CD4-positive, alpha-beta T cell treated with Interleukin-10 for 1 hour (primary cell): Measurements from ENCODE around the gene BCAR1.
"Not testable (repeated sequence)": the region's sequence is repeated elsewhere in the genome, so short reads cannot be mapped to it uniquely, and the experiment has no call there.

ENCODE experiments used
- DNase-seq: peaks from one replicate; pipeline ENCODE4 v3.0.0-alpha.2; 2020

Gene BCAR1

DNA sequence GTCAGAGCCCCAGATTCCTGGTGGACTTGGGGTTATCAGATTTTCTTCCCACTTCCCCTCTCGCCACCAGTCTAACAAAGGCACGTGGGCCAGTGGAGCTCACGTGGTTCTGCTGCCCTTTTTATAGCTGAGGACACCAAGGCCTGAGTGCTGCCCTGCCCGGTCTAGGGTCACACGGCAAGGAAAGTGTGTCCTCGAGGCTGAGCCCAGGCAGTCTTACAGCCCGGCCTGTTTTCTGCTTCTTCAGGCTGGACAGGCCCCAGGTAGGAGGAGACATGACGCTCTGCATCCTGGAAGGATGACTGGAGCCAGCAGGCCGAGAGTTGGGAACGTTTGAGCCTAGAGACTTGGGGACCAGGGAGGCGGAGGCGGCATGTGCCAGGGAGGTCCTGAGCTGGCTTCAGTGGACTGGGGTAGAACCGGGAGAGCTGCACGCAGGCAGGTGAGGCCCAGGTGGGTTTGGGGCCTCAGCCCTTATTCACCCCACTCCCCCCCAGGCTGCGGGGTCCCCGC lies 29.1 kb downstream of the BCAR1 start:
- no peak for DNase-seq

DNA sequence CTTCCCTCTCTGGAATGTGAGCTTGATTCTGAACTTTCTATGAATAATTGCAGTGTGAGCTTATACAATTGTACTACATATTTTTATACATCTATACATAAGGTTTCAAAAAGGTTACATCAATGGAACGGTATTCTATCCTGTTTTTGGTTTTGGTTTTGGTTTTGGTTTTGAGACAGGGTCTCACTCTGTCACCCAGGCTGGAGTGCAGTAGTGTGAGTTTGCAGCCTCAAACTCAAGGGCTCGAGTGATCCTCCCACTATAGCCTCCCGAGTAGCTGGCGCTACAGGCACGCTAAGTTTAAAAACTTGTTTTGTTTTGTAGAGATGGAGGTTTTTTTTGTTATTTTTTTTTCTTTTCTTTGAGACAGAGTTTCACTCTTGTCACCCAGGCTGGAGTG lies 31.6 kb downstream of the BCAR1 start:
- peak; percentile 22 for DNase-seq

DNA sequence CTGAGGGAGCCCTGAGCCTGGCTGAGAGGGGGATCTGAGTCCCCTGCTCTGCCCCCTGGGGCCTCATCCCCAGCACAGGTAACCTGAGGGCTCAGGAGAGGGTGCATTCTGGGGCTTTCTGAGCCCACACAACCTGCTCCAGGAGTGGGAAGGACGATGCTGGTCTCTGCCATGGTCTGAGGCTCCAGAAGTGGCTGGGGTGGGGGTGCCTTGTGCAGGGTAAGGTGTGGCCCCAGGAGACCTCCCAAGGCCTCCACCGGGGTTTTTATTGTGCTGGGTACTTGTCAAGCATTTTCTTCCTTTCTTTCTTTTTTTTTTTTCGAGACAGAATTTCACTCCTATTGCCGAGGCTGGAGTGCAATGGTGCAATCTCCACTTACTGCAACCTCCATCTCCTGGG lies 32.3 kb downstream of the BCAR1 start:
- no peak for DNase-seq

DNA sequence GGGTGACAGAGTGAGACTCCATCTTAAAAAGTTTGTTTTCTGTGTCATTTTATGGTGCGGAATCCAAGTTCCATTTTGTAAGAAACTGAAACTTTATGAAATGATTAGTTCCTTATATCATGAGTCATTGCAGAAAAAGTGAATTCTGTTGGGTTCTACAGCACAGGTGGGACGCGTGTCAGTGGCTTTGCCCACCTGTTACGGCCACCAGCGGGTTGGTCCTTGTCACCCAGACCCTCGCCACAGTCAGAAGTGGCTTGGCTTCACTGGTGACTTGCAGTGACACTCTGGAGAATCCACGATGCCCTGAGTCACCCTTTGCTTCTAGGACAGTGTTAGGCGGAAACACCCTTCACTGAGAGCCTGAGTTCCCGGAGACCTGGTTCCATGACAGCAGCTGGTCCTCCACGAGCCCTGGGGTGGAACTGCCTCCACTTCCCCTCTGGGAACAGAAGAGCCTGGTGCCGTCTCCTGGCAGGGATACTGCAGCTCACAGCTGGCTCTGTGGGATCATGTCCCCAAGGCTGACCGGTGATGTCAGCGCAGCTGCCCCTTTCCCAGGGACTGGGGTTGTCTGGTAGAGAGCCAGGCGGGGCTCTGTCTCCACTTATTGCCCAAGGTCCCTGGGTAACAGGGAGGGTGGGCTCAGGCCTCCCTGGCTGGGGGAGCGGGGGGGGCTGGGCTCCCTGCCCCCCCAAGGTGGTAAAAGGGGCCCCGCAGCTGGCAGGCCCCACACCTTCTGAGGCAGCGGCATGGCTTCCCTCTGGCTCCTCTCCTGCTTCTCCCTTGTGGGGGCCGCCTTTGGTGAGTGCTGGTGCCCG lies 33.0 kb downstream of the BCAR1 start, which contains the start of gene CTRB1:
Gene CTRB1 (plus strand): TSS at position 733 of the 821 bp plus-strand sequence. CDS start 20 bp downstream, at position 753.
- DNase-seq: no peak

DNA sequence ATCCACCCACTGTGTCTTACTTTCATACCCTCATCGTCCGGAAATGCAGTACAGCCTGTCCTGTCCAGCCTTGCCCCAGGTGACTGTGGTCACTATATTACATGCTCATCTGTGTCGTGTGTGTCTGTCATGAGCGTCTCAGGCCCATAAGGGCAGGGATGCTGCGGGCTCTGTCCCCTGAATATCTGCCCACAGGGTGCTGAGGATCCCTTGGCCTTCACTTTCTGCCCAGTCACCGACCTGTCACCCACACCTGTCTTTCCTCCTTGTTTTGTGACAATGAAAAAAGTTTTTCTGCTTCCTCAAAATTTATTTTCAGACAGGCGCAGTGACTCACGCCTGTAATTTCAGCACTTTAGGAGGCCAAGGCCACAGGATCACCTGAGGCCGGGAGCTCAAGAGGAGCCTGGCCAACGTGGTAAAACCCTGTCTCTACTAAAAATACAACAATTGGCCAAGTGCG lies 34.0 kb downstream of the BCAR1 start:
- no peak for DNase-seq

DNA sequence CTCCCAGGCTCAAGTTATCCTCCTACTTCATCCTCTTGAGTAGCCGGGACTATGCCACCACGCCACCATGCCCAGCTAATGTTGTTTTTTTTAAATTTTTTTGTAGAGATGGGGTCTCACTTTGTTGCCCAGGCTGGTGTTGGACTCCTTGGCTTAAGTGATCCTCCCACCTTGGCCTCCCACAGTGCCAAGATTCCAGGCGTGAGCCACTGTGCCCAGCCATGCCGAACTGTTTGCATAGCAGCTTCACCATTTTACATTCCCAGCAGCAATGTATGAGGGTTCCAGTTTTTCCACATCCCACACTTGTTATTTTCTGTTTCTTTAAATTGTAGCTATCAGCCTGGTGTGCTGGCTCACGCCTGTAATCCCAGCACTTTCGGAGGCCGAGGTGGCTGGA lies 34.8 kb downstream of the BCAR1 start:
- DNase-seq: no peak

DNA sequence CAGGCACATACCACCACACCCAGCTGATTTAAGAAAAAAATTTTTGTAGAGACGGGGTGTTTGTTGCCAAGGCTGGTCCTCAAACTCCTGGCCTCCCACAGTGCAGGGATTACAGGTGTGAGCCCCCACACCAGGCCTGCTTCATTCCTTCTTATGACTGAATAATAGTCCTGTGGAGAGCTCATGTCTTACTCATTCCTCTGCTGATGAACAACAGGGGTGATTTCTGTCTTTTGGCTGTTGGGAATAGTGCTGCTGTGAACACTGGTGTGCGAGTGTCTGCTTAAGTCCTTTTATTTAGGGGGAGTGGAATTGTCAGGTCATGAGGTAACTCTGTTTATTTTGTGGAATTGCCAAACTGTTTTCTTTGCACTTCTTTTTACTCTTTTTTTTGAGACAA lies 35.3 kb downstream of the BCAR1 start:
- no peak for DNase-seq

DNA sequence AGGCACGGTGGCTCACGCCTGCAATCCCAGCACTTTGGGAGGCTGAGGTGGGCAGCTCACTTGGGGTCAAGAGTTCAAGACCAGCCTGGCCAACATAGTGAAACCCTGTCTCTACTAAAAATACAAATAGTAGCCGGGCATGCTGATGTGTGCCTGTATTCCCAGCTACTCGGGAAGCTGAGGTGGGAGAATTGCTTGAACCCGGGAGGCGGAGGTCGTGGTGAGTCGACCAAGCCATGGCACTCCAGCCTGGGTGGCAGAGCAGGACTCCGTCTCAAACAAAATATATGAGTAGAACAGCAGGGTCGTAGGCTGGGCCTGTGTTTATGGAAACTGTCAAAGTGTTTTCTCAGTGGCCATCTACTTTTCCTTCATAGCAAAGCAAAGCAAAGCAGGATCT lies 40.1 kb downstream of the BCAR1 start:
- DNase-seq: not testable (repeated sequence)

DNA sequence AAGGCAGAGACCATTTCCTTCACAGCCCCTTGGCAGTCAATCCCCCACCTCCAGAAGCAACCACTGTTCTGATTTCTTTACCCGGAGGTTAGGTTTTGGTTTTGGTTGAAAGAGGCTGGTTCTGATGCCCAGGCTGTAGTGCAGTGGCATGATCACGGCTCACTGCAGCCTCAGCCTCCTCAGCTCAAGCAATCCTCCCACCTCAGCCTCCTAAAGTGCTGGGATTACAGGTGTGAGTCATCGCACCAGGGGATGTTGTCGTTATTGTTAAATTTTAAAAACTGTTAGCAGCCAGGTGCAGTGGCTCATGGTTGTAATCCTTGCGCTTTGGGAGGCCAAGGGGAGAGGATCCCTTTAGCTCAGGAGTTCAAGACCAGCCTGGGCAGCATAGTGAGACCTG lies 41.5 kb downstream of the BCAR1 start:
- no peak for DNase-seq

DNA sequence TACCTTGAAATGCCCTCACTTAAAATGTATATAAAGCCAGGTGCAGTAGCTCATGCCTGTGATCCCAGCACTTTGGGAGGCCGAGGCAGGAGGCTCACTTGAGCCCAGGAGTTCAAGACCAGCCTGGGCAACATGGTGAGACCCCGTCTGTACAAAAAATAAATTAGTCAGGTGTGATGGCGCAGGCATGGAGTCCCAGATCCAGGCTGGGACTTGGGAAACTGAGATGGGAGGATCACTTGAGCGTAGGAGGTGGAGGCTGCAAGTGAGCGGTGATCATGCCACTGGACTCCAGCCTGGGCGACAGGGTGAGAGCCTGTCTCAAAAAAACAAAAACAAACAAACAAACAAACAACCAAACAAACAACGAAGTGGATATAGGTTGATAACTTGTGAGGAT lies 41.9 kb downstream of the BCAR1 start:
- not testable (repeated sequence) for DNase-seq

DNA sequence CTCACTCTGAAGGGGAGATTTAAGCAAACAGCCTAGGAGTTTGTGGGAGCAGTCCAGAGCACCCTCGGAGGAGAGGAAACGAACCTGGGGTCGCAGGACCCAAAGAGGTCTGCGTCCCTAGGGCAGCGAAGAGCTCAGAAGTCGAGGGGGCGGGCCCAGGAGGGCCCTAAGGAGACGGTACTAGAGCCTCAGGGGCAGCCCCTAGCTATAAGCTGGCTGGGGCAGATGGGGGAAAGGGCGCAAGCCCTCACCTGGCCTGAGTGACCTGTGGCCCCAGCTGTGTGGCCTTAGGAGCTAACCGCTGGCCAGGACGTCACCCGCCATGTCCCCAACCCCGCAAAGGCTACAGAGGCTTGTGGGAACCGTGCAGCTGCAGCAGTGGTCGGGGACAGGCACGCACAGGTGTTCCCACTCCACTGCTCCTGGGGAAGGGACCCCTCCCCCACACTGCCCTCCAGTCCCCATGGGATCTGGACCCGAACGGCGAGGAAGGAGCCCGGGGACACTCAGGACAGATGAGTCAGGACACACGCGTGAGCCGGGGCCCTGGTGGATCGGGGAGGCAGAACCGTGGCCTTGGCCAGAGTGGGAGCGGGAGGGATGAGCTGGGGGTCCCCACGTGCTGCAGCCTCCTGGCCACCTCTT lies 42.4 kb downstream of the BCAR1 start:
- DNase-seq: no peak

DNA sequence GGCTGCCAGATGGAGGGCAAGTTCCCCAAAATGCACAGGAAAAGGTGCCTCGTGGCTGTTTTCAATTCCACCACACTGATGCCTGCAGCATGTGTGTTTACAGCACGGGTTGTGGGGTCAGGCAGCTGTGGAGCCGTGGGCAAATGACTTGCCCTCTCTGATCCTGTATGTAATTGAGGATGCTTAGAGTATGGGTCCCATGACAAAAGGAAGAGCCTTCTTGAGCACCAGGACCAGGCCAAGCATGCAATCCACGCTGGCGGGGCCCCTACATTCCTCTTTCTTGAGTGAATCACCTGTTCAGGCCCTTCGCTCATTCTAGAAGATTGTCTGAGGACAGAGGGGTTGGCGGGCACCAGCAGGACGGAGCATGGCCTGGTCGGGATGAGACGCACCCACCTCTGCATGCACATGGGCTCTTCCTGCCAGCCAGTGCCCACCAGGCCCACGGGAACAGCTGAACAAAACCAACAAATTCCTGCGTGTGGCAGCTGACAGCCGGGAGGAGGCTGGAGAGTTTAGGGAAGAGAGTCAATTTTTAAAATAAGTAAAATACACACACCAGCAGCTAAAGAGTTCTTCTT lies 43.1 kb downstream of the BCAR1 start:
- DNase-seq: no peak

DNA sequence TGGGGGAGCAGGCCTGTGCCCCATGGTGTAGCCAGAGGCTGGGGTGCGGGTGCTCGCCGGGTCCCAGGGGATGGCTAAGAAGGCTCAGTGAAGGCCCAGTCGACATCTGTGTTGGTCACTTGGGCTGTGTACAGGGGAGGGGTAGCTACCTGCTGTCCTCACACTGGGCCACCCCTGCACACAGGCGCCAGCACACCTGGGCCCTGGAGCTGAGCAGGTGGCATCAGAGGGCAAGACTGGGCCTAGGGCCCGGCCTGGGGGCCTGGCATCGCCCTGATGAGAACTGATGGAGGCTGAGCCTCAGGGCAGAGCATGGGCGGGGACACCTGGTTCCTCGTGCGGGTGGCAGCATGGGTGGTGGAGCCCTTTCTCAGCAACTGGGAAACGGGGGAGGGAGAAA lies 43.6 kb downstream of the BCAR1 start:
- no peak for DNase-seq

DNA sequence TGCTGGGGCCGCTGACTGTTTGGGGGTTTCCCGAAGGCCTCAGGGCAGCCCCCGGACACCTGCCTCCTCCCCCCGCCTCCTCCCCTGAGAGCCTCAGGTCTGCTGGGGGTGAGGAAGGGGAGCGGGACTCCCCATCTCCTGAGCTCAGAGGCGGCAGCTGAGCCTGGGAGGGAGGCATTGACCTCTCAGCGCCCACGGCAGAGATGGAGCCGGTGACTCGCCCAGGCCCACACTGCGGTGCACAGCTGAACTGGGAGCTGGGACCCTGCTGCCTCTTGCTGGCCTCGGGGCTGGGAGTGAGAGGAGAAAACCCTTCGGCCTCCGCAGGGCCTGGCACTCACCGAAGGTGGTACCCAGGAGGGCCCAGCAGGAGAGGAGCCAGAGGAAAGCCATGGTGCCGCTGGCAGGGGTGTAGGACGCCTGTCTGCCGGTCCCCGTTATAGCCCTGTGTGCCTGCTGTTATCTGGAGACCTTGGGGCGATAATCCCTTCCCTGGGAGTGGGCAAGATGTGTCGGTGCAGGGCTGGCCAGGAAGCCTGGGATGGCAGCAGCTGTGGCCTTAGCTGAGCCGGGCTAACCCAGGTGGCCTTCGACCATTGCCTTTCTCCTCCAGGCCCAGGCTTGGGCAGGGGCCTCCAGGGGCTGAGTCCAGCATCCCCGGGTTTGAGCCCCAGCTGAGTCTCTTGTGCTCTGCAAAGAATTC lies 44.5 kb downstream of the BCAR1 start, which contains the start of gene CTRB2:
Gene CTRB2 (minus strand): TSS at position 413 of the 703 bp plus-strand sequence. CDS start 20 bp downstream, at position 393.
- no peak for DNase-seq

DNA sequence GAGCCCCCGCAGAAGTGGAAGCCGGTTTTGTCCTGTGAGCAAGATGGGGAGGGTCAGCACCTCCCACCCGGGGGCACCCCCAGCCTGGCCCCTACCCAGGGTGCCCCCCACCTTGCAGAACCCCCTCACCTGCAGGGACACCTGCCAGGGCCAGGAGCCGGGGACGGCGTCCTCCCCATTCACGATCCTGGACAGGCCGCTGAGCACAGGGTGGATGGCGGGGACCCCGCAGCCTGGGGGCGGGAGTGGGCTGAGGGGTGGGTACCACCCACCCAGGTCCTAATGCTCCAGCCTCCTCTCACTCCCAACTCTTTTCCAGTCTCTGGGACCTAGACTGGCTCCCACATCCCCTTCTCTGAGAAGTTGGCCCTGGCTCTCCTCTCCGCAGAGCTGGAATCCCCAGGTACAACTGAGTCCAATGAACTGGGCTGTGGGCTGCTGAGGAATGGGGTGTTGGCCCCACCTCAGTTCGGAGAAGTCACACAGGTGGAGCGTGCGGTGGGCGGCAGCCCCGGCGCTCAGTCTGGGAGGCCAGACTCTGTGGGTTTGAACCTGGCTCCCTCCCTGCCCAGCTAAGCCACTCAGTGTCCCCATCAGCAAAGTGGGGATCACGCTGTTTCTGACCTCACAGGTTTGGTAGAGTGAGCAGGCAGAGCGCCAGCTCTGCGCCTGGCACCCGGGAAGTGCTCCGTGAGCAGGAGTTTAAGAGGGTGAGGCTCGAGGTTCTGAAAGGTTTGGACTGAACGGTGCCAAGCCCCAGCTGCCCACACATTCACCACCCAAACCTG lies 45.3 kb downstream of the BCAR1 start:
- not testable (repeated sequence) for DNase-seq

DNA sequence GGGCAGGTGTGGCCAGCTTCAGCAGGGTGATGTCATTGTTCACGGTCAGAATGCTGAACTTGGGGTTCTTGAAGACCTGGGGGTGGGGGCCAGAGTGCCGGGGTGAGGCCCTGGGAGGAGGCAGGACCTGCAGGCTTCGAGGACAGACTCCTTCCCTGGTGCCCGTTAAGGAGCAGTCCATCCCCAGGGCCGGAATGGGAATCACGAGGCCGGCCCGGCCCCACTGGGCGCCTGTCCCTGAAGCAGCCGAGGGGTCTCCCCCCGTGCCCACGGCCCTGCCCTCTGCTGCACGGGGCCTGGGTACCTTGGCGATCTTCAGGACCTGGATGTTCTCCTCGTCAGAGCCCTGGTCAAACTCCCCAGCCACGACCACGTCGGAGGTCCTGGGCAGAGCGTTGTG lies 46.0 kb downstream of the BCAR1 start:
- not testable (repeated sequence) for DNase-seq

DNA sequence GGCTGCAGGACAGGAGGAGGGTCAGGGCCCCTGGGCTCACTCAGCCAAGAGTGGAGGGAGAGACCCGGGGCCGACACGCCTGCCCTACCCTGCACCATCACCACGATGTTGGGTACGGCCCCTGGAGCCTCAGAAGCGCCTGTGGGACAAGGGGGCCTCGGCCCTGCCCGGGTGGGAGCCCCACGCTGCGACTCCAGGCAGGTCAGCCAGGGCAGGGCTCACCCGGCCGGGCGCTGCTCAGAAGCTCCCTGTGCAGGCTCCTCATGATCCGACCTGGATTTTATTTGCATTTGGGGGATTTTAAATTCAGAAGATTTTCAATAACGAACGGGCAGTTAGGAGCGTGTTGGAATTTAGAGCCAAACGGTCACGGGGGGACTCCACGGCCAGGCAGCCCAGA lies 46.5 kb downstream of the BCAR1 start:
- DNase-seq: not testable (repeated sequence)

DNA sequence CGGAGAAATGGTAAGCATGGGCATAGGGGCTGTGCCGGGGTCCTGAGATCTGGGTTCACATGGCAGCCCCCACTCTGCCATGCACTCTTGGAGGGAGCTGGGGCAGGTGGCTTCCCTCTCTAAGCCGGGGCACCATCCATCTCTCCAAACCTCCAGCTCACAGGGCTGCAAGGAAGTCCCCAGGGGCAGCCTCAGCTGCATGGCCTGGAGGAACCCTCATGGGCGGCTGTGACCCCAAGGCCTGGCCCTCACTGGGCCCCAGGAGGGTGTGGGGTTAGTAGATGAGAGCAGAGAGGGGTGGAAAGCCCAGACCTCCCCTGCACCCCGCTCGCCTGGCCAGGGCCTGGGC lies 47.0 kb downstream of the BCAR1 start:
- no peak for DNase-seq

DNA sequence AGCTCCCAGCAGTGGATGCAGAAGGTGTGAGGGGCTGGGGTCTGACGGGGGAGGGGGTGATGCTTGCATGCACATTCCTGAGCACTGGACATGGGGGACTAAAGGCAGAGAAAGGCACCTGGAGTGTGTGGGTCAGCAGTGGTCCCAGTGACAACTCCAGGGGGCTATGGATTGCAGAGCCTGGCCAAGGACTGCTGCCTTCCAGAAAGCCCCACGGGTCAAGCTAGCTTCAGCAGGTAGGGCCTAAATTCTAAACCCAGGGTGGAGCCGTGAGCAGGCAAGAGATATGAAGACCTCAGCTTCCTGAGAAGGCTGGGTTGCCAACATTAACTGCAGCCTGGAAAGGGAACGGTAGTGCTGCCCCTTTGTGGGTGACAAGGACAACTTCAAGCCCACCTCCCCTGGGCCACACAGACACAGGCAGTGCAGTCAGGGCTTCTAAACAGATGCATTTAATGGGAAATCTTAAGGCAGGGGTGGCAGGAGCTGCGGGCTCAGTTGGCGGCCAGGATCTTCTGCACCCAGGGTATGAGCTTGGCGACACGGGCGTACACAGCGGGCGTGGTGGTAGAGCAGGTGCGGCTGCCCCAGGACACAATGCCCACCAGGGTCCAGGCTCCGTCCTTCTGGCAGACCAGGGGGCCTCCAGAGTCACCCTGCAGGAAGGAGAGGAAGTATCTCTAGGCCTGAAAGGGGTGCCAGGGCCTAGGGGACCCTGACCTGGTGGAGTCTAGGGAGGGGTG lies 47.6 kb downstream of the BCAR1 start:
- DNase-seq: no peak

DNA sequence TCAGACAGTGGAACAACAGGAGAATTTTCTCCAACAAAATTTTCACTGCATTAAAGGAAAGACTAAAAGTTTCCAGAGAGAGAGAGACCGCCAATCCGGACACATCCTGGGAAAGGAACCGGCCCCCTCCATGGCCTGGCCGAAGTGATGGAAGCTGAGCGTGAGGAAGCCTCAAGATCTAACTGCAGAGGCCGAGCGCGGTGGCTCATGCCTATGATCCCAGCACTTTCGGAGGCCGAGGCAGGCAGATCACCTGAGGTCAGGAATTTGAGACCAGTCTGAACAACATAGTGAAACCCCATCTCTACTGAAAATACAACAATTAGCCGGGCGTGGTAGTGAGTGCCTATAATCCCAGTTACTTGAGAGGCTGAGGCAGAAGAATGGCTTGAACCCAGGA lies 48.3 kb downstream of the BCAR1 start:
- no peak for DNase-seq

DNA sequence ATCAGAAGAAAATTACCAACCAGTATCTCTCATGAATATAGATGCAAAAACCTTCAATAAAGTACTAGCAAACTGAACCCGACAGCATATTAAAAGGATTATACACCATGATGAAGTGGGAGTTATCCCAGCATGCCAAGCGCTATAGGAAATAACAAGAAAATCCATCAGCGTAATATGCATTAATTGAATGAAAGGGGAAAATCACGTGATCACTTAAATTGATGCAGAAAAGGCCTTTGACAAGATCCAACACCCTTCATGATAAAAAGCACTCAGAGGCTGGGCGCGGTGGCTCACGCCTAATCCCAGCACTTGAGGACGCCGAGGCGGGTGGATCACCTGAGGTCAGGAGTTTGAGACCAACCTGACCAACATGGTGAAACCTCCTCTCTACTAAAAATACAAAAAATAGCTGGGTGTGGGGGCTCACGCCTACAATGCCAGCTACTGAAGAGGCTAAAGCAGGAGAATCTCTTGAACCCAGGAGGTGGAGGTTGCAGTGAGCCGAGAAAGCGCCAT lies 49.3 kb downstream of the BCAR1 start:
- DNase-seq: no peak
